NCI-H128 (cell line): ENCODE results near the gene ADGRL3.

Experiments used
- DNase-seq: peaks from one replicate; lab custom pipeline; 2025; ENCODE audit not compliant: unreplicated experiment; lab: John Stamatoyannopoulos, UW

ADGRL3 gene

DNA sequence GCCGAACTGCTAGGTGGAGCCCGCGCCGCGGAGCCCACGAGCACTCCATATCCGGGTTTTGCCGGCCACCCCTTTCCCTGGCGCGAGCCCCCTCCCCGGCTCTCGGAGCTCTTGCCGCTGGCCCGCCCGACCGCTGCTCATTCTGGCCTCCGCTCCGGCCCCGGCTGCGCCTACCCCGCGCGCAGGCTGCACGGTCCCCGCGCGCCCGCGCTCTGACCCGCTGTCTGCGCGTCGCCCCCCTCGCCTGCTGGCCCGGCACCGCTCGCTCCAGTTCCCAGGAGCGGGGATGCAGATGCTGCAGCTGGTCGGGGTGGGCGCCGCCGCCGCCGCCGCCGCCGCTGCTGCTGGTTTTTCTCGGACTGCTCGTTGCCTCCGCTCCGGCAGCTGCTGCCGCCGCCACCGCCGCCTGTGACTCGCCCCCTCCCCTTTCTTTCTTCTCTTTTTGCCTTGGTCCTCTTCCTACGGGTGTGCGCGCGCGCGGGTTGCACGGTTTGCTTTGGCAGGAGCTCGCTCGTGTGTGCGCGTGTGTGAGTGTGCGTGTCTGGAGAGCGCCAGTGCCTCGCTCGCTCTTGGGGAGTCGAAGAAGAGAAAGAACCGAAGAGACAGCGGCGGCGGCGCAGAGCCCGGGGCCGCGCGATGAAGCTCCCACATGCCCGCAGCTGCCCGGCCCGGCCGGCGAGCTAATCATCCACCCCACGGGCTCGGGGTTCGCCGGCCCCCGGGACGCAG, at the start of gene ADGRL3:
TSS of gene ADGRL3 (plus strand) at position 140 of the 729 bp plus-strand sequence.
- peak; percentile 6 for DNase-seq

DNA sequence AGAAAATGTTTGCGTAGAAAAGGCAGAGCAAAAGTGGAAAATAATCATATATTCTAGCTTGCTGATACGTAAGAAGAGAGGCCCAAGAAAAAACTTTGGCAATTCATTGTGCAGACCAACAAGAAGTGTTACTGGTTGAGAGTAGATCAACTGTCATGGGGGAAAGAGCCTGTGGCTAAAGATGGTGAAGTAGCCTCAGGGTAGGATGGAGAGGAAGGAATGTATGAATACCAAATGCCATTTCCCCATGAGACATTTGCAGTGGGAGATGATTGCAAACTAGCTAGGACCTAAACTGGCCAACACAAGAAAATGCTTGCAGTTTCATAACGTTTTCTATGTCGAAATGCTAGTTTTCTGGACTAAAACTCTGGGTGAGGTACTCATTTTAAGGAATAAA, 47.7 kb upstream of the ADGRL3 start:
- DNase-seq: no peak

DNA sequence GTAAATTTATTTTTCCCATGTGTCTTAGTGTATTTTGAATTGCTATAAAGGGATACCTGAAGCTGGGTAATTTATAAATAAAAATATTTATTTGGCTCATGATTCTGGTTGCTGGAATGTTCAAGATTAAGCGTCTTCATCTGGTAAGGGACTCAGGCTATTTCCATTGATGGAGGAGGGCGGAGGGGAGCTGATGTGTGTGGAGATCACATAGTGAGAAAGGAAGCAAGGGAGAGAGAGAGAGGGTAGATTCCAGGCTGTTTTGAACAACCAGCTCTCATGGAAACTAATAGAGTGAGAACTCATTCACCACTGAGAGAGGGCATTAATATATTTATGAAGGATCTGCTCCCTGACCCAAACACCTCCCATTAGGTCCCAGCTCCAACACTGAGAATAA, 39.6 kb upstream of the ADGRL3 start:
- DNase-seq: no peak

DNA sequence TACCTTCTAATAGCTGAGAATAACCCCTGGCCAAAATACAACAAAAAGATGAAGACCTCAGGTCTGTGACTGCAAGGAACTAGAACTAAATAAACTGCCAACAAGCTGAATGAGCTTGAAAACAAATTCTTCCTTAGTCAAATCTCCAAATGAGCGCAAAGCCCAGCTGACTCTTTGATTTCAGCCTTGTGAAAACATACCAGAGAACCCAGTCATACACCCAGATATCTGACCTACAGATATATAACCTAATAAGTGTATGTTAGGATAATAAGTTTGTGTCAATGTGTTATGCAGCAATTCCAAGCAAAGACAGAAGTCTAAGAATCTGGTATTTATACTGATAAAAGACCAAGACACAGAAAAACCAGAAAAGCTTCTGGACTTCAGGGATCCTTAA, 38.0 kb upstream of the ADGRL3 start:
- DNase-seq: no peak

DNA sequence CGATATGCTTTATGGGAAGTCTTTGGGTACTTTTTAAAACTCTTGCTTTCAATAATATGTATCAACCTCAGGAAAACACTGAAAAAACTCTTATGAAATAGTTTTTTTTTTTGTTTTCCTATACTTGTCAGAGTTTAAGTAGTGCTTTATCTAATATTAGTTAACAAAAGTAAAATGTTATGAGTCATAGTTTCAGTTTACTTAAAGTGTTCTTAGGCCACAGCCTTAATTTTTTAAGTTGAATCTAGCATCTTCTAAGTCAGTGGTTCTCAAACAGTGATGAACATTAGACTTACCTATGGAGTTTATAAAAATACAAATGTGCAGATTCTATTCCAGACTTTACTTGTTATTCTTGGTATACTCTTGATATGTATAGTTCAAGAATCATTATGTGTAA, 26.3 kb upstream of the ADGRL3 start:
- no peak for DNase-seq

DNA sequence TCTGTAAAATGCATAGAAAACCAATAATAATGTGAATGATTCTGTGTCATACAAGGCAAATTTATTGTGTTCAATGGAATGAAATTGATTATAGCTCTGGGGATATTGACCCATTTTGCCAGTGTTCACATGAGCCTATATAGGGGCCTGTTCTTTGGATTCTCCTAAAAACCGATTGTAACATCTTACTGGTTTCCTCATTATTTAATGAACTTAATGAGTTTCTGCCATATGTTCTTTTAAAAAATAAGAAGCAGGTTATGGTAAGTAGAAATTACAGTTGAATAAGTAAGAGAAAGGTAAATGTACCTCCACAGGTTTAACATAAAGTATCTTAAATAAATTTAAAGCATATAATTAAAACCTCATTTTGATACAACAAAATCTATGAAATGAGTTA, 24.6 kb upstream of the ADGRL3 start:
- DNase-seq: no peak

DNA sequence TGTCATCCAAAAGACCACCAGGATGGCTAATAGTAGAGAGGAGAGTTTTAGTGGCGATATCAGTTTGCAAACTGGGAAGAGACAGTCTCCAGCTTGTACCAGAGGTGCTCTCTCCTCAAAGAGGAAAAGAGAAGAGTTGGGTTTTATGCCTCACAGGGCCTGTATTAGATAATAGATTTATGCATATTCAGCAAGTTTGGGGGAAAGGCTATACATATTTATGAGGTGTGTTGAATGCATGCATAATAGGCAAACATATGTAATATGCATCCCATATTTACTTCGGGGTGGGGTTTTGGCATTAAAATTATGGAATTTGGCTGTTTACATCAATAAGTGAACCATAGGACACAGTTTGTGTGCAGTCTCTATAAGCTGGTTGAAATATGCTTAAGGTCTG, 22.8 kb upstream of the ADGRL3 start:
- DNase-seq: no peak

DNA sequence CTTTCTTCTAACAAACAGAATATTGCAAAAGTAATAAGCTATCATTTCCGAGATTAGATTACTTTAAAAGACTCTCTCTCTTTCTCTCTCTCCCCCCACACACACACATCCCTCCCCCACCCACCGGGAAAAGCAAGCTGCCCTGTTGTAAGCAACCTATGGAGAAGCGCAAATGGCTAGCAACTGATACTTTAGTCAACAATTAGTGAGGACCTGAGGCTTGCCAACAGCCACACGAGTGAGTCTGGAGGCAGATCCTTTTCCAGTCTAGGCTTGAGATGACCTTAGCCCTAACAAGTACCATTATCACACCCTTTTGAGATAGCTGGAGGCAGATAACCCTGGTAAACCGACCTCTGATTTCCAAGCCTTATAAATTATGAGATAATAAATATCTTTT, 19.7 kb upstream of the ADGRL3 start:
- DNase-seq: no peak

DNA sequence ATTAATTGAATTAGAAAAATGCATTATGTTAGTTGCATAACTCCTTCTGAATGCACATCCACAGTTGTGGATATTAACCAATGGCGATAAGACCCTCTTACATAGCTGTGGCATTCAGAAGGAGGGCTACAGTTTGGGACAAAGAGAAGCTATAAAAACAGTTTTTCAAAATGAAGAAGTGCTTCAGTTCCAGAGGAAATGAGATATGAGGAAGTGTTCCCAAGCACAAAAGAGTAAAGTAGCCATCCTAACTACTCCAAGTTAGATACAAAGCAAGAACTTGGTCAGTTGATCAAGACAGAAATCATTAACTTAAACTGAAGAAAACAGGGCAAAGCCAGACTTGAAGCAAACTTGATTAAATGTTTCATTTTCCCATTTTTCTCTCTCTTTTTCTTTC, 17.2 kb upstream of the ADGRL3 start:
- no peak for DNase-seq

DNA sequence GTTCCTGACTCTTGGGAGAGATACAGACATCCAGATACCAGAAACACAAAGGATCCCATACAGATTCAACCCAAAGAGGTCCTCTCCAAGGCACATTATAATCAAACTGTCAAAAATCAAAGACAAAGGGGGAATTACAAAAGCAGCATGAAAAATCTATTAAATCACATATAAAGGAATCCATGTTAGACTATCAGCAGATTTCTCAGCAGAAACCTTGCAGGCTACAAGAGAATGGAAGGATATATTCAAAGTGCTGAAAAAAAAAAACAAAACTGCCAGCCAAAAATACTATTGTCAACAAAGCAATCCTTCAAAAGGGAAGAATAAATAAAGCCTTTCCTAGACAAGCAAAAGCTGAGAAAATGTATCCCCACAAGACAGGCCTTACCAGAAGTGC, 14.8 kb upstream of the ADGRL3 start:
- DNase-seq: no peak

DNA sequence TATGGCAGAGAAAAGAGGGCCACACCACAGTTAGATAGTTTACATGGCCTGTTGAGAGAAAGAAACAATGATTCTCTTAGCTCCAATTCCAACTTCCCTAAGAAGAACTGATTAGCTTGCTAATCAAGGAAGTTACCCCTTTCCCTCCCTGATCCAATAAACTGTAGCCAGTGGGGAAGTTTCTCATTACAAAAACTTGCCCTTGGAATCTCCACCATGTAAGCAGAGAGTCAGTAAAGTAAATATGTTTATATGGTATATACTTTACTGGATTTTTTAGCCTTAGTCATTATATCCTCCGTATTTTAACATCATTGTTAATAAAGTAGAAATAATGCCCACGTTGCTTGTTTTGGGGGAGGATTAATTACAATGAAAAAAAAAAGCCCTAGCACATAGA, 7.7 kb upstream of the ADGRL3 start:
- DNase-seq: no peak

DNA sequence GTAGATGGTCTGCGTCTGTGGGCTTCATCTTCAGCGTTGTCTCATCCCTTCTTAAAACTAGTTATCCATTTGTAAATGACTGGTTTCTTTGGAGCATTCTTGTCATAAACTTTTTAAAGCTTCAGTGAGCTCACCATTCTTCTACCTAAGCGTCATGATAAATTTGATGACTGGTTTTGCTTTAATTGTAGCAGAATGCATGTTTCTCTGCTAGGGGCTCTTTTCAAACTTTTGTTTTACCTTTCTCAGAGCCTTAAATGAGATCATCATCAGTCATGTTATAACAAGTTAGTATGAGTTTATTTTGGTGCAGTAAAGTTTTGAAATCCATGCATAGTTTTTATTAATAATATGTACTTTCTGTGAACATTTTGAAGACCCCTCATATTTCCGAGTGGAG, 6.3 kb upstream of the ADGRL3 start:
- DNase-seq: no peak

DNA sequence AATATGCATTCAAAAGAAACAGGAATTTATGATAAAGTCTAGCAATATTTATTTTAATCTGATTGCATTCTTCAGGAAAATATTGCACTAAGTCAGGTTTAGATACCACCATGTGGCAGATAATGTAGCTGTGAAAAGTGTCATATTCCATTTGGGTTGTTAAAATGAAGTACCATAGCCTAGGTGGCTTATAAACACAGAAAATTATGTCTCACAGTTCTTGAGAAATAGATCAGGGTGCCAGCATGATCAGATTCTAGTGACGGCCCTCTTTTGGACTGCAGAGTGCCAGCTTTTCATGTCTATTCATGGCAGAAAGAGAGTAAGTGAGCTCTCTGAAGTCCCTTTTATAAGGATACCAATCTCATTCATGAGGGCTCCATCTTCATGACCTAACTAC, 5.6 kb upstream of the ADGRL3 start:
- no peak for DNase-seq

DNA sequence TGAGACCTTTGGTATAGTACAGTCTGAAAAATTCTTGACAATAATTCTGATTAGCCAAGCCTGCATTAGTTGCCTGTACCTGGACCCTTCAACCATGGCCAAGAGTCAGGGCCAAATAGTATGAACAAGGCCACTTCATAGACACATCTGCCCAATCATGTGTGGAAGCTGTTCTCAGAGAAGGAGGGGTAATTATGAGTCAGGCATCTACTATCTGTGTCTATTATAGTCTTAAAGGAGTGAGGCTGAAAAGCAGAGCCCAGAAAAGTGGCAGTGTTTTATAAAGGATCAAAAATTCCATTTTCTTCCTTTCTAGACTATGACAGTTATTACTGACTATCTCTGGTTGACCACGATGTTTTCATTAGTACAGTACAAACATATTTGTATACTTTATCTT, 5.0 kb upstream of the ADGRL3 start:
- no peak for DNase-seq

DNA sequence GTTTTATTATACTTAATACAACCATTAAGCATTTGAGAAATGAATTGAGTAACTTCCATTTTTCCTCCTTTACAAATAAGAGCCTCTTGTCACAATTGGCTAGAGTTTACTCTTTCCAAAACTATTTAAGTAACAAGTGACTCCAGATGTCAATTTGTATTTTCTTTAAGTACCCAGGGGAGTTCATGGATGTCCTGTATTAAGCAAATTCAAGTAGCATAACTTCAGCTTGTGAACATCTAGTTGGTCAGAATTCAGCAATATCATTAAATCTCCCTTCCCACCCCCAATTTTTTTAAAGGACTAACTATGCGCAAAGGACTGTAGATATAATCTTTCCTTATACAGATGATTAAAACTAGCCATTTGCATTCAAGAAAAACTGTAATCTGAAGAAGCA, 1.4 kb upstream of the ADGRL3 start:
- no peak for DNase-seq

DNA sequence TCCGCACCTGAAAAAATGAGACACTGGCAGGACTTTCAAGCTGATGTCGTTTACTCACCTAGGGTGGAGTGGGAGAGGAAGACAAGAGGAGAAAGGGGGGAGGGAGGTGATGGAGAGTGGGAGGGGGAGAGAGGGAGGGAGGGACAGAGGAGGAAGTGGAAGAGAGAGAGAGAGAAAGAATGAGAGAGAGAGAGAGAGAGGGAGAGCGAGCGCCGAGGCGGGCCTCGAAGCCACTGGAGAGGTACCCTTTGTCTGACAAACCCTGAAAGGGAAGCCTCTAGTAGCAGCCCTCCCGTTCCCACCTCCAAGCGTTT, 296 bp upstream of the ADGRL3 start:
- no peak for DNase-seq

DNA sequence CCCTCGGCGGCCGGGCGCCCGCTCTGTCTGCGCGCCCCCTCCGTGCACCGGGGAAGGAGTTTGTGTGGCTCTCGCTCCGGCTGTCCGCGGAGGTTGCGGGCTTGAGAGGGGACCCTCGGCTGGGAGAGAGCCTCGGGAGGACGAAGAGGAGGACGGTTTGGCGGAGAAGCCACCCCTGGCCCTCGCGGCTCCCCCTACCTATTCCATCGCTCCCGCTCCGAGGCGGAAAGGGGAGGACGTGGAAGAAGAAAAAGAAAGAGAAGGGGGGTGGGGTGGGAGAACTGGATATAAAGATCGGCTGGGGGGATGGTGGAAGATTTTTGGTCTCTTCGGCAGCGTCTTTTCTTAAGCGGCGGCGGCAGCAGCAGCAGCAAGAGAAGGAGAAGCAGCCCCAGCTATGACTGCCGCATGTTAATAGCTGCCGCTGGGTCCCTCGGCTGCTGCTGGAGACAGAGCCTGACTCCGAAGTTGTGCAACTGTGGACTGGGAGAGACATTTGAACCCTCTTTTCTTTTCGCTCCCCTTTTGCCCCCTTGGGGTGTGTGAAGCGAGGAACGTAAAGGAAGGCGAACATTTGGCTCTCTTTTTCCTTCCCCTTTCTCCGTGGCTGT, 895 bp downstream of the ADGRL3 start:
- no peak for DNase-seq

DNA sequence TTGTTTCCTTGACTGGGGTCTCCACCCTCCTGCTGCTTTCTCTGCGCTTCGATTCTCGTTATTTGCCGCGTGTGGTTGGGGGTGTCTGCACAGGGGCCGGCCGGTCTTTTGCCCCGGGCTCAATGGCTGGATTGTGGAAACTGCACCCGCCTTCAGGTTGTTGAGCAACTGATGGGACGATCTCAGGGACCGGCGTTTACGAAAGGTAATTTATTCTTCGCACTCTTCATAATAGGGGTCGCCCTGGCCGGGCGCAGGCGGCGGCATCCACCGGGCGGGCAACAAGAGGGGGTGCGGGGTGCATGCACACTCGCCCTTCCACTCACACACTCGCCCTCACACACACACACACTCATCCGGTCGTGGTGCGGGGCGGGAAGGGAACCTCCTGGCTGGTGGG, 1.4 kb downstream of the ADGRL3 start:
- no peak for DNase-seq

DNA sequence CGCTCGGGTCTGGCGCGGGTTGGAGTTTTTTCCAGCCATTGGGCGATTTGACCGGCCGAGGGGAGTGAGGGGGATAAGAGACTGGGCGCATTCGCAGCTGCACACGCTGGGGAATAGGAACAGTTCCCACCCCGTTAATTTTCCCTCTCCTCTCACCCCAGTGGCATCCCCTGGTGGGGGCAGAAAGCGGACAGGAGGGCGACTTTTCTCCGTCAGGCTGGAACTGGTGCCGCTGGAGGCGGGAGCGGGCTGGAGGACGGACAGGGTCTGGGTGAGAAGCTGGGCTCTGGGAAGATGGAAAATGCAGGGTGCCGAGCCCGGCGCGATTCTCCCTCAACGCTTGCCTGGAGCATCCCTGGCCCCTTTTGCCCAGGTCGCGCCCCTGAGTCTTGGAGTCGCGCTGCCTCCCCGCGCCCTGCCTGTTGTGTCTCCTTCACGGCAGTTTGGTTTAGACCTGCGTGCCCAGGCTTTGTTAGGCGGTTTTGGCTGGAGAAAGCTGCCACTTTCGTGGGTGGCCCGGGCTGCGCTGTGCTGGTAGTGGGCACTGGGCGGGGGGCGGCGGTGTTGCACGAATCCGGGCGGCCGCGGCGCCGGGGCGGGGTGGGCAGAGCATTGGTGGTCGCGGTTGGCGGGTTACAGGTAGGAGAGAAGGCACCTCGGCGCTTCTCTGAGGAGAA, 2.0 kb downstream of the ADGRL3 start:
- no peak for DNase-seq

DNA sequence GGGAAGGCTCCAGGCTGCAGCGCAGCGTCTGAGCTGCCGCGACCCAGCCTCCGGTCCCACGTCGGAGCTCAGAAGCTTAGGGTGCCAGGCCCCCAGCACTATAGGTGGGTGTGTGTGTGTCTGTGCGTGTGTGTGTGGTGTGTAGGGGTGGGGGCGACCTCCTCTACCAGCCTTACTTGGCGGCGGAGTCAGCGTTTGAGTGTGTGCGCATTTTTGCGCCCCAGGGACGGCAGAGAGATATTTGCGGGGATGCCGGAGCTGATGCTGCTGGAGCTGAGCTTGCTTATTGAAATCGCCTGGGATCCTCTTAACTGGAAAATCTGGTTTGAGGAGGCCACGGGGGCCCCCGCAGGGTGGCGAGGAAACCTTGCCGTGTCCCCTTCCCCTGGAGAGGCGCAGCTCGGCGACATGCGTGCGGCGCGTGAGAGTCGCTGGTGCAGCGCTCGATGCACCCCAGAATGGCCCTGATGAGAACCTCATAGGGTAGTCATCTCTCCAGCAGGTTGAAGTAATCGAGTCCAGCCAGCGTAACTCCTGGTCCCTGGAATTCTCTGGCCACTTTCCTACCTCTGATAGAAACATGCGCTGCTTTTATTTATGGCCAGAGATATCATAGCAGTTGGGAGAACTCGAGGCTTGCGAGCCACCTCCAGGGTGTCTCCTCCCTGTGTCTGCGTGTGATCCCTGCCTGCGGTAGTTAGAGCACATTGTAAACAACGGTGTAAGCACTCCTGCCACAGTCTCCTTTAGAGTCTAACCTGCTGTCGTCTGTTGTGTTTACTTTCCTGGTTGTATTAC, 2.7 kb downstream of the ADGRL3 start:
- DNase-seq: peak; percentile 12

DNA sequence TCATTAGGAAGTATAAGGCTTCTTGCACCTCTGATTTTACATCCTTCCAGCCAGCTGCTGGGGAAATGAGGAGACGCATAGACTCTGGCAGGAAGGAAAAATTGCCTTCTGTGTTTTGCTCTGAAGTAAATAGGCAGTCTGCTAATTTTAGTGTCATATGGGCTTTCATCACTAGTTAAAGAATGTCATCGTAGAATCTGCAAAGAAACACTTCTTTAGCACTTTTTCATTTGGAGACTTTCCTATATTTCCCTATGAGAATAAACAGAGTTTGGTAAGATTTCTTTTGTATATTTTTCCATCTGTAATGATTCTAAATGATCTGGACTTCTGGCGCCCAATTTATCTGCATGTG, 3.3 kb downstream of the ADGRL3 start:
- DNase-seq: no peak
